NCI-H1436 treated with DMSO at 0.1 percent for 48 hours (cell line): ENCODE measurements around the gene TBX1.

Source experiments
- DNase-seq: peaks from one replicate; lab custom pipeline; 2025; lab: John Stamatoyannopoulos, UW

Gene TBX1

DNA sequence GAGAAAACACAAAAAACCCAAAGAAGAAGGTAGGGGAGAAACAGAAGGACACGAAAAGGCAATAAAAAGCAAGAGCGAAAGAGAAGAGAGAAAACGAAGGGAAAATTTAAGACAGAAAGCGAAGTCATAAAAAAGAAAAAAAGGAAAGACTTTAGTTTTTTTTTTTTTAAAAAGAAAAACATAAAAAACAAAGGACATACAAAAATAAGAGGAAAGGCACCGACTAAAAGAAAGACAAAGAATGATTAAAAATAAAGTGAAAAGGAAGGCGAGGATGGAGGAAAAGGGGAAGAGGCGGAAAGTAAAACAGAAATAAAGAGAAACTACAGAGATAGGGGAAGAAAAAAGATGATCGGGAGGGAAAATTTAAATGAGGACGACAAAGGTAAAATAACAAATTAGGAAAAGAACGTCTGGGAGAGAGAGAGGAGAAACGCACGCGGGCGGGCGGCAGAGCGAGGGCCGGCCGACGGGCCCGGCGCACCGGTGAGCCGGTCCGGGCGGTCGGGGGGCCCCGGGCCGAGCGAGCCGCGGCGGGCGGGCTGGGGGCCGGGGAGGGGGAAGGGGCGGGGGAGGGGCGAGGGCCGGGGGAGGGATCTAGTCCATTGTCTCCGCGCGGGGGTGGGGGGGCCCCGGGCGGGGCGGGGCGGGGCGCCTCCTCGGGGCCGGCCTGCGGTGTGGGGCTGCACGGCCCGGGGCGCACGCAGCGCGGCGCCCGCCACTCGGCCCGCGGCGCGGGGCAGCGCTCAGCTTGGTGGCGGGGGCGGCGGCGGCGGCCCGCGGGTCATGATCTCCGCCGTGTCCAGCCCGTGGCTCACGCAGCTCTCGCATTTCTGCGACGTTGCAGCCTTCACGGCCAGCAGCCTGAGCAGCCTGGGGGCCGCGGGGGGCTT, at the start of gene TBX1:
TSS of gene TBX1 (plus strand) at position 721 of the 893 bp plus-strand sequence. CDS start at position 787, 66 bp downstream.
- DNase-seq, result no peak

DNA sequence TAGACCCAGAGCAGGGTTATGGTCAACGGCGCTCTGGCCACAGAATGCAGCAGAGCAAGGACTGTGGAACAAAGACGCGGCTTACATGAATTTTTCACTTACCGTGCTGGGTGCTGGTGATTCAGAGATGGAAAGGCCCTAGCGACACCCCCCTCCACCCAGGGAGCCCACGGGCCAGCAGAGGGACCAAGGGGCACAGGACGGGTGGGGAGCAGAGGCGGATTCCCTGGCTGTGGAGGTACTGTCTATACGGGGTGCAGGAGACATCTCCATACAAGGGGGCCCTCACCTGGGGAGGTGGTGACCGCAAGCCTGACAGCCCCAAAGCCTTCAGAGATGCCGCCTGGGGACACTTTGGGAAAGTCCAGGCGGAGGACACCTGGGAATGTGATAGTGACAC, 47.3 kb upstream of the TBX1 start:
- no peak for DNase-seq

DNA sequence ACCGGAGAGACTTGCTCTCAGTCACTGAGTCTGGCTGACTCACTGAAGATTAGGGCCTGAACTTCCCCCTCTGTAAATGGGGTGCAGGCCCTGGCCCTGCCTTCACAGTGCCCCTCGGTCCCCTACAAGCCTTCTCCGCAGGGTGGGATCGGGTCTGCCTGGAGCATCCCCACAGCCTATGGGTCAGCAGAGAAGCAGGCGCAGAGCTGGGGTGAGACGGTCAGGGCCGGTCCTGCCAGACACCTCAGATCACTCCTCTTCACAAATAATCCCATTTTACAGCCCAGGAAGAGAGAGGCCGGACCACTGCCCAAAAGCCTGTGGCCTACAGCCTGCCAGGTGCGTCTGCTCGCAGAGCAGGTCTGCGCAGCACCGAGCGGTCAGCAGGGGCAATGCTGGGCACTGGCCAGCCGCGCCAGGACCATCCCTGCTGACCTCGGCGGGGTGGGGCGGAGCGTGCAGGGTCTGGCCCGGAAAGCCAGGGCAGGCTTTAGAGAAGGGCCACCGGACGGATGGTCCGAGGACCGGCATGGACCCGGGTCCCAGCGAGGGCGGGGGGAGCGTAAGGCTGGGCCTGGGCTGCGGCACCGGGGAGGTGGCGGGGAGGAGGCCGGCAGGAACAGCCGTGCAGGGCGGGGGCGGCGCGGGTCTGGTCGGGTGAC, 46.8 kb upstream of the TBX1 start:
- DNase-seq, result no peak

DNA sequence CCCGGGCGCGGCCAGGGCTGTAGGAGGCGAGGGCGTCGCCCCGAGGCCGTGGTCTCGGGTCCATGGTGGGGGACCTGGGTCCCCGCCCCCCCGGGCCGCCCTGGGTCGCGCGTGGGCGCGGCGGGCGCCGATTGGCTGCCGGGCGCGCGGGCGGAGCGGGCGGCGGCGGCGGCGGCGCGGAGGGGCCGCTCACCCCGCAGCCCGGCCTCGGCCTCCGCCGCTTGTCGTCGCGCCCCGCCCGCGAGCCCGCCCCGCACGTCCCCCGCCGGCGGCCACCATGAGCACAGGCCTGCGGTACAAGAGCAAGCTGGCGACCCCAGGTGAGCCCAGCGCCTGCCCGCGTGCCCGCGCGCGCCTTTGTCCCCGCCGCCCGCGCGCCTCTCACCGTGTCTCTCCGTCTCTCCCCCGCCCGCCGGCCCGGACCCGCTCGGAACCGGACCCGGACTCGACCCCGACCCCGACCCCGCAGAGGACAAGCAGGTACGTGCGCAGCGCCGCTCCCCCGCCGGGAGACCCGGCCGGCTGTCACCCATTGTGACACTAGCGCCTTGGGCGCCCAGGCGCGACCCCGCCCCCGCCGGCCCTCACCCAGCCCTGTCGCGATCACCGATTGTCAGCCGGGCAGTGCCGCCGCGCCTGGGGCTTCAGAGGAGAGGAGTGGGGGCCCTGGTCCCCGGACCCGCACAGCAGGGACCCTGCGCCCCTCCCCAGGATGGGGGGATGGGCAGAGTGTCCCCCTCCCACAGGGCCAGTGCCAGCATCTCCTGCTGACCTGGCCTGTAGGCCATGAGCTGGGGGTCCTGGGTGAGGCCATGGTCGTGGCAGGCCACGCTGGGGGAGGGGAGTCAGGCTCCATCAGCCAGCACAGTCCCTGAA, 46.0 kb upstream of the TBX1 start, which contains the start of gene SEPTIN5:
TSS of gene SEPTIN5 (plus strand) at position 192 of the 876 bp plus-strand sequence. CDS start at position 278, 86 bp downstream.
- DNase-seq, result no peak

DNA sequence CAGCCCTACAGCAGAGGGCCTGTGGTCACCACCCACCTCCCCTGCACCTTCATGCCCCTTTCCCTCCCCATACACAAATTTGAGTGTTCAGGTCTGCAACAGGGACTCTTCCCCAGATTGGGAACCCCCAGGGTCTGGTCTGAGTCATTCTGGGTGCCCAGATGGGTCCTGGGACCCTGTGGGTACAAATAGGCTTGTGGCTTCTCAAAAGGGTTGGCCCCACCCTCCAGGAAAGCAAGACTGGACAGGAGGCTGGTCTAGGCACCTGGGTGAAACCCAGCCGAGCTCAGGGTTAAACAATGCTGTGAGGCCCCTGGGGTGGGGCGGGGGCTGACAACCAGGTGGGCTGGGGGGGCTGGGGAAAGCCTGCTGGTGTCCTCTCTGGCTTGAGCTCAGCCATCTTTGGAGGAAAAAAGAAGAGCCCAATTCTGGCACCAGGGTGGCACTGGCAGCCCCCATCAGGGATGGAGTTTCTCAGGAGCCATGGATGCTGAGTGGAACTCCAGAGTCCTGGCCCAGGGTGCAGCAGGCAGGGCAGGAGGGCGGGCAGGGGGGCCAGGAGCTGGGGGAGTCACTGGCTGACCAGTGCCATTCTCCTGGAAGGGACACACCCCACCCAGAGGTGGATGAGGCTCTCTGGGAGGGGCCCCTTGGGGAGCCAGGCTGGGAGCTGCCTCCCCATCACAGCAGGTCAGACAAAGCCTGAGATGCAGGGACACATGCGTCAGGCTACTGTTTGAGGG, 45.2 kb upstream of the TBX1 start:
- DNase-seq, result no peak

DNA sequence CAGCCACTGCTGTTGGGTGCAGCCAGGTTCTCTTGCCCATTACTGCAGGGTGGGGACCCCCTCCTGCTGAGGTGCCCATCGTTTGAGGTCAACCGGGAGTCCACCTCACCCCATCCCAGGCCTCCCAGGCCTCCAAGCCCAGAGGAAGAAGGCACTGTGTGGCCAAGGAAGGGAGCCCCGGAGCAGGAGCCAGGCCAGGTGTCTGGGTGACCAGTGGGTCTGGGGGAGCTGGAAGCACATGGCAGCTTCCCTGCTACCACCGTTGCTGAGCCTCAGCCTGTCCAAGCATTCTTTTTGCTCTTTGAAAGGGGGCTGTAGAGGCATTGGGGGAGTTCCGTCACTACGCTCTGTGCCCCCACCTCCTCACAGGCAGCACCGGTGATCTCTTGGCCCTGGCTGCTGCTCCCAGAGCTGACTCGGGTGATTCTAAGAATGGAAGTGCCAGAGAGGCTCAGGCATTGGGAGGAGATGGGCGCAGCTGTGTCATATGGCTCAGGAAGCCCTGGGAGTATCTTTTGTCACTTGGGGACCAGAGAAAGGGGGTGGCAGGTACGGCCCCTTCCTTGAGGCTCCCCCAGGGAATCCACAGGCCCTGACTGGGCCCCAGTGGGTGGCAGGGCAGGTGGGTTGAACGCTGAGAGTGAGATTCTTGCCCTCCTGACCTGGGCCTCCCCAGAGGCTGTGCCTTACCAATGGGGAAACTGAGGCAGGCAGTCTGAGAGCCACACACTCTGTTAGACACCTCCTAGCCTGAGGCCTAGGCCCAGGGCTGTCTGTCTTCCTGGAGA, 44.3 kb upstream of the TBX1 start:
- DNase-seq, result no peak

DNA sequence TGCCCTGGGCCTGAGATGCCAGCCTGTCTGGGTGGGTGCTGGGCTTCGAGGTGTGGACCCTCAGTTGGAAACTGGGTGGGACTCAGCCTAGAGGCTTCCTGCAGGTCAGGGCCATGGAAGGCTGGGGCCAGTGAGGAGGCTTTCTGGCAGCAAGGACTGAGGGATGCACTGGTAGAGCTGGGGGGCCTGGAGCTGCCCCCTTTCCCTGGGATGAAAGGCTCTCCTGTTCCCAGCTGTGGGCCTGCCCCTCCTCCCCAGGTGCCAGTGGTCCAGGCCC, 43.8 kb upstream of the TBX1 start:
- DNase-seq, result no peak

DNA sequence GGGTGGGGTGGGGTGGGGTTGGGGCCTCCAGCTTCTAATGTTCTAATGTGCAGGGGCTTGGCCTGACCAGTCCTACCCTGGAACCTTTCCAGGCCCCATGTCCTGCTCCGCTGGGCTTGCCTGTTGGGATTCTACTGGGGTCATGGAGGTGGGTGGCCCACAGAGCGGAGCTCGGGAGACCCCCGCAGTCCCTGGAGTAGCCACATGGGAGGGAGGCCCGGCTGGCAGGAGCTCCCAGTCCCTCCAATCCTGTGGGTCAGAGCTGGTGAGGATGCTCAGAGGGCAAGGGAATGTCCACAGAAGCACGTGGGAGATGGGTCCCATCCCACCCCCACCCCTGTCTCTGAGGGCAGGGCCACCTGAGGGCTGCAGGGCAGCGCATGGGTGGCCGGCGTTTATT, 43.4 kb upstream of the TBX1 start:
- DNase-seq, result no peak

DNA sequence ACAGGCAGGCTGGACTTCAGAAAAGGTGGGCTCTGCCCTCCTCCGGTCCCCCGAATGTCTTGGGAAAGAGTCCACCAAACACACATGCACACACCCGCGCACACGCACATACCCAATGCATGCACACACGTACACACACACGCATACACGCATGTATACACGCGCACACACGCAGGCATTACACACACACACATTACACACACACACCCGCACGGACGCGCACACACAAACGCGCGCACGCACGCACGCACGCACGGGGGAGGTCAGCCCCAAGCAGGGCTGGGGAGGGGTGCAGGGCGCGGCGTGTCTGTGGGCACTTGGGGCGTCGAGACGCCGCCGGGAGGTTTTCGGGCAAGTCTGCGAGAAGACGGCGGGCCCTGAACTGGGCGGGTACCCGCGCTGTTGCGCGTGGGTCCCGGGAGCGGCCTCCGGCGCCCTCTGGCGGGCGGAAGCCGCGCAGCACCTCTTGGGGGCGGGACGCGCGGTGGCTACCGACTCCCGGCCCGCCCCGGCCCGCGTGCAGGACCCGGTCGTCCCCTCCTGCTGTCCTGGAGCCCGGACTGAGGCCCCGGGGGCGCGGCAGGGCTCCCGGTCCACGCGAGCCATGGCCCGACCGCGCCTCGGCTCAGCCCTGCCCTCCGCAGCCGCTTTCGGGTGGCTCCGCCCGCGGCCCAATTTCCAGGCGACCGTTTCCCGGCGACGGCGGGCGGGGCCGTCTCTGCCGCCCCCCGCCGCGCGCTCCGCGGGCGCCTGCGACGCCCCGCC, 42.7 kb upstream of the TBX1 start:
- no peak for DNase-seq

DNA sequence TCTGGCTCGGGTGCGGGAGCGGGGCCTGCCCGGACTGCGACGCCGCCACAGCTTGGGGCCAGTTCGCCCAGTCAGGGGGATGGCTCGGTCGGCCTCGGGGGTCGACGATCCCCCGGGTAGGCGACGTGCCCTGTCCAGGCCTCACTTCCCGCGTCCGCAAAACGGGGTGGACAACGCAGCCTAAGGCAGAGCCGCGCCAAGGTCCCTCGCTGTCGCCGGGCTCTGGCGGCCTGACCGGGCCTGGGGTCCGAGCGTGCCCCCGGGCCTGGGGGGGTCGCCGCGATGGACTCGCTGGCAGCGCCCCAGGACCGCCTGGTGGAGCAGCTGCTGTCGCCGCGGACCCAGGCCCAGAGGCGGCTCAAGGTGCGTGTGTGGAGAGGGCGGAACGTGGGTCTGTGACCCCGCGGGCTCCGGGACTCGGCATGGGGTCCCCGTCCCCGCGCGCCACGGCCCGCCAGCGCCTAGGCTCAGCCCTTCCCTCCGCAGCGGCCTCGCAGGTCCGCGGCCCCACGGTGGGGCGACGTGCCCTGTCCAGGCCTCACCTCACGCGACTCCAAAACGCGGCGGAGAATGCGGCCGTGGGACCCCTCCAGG, 42.0 kb upstream of the TBX1 start:
- DNase-seq, result no peak

DNA sequence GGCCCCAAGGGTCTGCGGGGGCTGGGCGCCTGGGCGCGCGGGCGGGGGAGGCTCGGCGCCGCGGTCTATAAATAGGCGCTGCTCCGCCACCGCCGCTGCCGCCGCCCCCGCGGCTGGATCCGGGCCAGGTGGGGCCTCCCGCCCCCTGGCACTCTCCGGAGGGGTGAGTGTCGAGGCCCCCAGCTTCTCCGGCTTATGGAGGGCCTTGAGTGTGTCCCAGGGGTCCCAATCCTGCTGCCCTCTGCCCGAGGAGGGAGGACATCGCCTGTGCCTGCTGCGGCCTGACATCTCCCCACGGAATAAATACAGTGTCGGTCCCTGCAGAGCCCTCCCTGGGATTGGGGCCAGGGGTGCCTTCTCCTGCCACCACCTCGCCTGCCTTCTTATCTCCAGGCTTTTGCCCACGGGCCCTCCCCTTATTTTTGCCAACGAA, 41.5 kb upstream of the TBX1 start:
- no peak for DNase-seq

DNA sequence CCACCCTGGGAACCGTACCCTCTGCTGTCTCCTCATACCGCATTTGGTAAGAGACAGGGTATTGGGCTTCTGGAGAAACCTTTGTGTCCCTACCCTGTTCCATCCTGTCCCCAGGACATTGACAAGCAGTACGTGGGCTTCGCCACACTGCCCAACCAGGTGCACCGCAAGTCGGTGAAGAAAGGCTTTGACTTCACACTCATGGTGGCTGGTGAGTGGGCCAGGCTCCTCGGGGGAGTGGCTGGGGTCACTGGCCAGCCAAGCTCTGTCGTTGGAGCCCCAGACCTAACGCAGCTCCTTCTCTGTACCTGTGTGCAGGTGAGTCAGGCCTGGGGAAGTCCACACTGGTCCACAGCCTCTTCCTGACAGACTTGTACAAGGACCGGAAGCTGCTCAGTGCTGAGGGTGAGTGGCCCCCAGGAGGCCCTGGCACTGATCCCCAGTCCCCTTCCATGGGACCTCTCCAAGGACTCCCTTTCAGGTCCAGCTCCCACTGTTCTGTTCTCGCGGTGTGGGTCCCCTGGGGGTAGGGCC, 41.0 kb upstream of the TBX1 start:
- DNase-seq, result no peak

DNA sequence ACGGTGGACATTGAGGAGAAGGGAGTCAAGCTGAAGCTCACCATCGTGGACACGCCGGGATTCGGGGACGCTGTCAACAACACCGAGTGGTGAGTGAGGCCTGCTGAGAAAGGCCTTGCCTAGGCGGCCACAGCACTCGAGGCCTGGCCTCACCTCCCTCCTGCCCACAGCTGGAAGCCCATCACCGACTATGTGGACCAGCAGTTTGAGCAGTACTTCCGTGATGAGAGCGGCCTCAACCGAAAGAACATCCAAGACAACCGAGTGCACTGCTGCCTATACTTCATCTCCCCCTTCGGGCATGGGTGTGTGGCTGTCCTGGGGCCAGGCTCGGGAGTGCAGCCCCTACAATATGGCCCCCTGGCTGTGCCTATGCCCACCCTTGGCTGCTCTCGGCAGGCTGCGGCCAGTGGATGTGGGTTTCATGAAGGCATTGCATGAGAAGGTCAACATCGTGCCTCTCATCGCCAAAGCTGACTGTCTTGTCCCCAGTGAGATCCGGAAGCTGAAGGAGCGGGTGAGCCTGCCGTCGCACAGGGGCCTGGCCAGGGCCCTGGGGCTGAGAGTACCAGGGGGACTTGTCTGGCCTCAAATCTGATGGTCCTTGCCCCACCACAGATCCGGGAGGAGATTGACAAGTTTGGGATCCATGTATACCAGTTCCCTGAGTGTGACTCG, 40.3 kb upstream of the TBX1 start:
- DNase-seq, result no peak

DNA sequence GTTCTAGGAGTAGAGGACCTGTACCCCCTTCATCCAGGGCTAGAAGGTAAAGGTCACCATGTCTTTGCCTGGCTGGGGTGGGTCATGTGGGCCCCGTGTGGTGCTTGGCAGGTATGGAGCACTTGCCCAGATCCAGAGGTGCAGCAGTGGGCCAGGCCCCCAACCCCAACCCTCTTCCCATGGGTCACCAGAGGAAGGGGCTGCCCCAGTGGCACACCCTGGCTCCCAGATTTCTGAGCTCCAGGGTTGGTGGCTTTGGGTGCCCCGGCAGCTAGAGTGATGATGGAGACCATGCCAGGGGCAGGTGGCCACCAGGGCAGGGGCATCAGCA, 39.6 kb upstream of the TBX1 start:
- no peak for DNase-seq

DNA sequence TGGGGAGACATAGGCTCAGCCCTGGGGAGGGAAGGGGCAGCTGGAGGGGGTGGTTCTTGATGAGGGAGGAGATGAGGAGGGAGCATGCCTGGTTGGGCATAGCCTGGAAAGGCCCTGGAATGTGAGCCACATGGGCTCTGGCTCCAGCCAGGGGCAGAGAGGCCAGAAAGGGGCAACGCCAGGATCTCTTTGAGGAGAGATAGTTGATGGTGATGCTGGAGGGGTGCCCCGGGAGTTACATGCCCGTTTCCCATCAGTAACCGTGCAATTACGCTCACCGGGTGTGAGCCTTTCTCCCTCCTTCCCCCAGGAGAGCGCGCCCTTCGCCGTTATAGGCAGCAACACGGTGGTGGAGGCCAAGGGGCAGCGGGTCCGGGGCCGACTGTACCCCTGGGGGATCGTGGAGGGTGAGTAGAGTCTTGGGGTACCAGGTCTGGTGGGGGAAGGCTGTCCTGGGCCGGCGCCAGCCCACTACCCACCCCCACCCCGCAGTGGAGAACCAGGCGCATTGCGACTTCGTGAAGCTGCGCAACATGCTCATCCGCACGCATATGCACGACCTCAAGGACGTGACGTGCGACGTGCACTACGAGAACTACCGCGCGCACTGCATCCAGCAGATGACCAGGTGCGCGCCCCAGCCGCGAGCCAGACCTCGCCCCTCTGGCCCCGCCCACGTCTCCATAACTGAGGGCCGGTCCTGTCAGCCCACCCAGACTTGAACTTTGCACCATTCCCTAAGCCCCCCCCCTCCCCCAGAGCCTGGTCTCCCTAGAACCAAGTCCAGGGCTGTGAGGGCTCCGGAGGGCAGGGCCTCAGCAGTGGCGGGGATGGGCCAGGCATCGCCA, 39.0 kb upstream of the TBX1 start:
- DNase-seq, result no peak

DNA sequence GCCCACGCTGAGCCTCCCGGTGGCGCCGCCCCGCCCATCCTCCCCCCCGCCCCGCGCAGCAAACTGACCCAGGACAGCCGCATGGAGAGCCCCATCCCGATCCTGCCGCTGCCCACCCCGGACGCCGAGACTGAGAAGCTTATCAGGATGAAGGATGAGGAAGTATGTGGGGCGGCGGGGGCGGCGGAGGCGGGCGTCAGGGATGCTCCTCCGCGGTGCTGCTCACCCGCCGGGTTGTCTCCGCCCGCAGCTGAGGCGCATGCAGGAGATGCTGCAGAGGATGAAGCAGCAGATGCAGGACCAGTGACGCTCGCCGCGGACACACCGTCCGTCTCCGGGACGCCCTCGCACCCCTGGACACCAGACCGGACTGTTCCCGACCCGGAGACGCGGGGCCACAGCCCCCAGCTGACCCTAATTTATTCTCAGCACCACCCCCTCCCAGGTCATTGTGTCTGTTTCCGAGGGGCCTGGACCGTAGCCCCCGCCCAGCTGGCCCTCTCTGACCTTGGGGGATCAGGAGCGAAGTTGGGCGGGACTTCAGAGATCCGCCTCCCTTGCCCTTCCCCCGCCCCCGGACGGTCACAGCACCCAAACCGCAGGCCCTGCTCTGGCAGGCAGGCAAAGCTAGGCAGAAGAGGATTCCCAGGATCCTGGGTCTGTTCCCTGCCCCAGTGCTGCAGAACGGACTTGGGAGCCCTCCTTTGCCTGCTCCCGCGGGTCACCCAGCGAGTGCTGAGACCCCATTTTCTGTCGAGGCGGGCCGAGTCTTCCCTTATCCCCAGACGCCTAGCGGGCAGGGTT, 38.2 kb upstream of the TBX1 start:
- no peak for DNase-seq

DNA sequence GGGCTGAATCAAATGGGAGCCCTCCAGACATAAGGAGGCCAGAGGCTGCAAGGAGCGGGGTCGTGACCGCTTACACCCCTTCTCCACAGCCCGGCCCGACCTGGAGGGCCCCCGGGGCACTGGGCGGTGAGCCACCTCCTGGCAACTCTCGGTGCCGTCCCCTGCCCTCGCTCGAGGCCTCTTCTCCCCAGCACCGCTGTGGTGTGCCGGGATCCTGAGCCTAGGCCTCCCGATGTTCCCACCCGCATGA, 37.7 kb upstream of the TBX1 start:
- no peak for DNase-seq
